SK-N-SH (cell line): Measurements from ENCODE around the gene PARD3B. TPM values are rescaled to one million over a fixed set of nuclear protein-coding genes. Genes with fewer than 3 reads are reported as not detected.

Source experiments
- CTCF ChIA-PET: fragments of 300-600, 350-600 bp; formaldehyde crosslinking; extraction: SDS; loops from one replicate; lab custom pipeline; 2021; lab: Yijun Ruan, JAX
- POLR2A ChIA-PET: fragments of 350-600 bp; sonication (Branson Sonifier 250); formaldehyde crosslinking; extraction: SDS; loops from one replicate; lab custom pipeline; 2020; ENCODE audit warnings: antibody characterized with exemption, inconsistent platforms; lab: Yijun Ruan, JAX
- DNase-seq: peaks from one replicate; pipeline ENCODE4 v3.0.0; 2012
- H2AFZ ChIP-seq: fragments of 200-600 bp; sonication (generic); 2 replicates; pipeline ENCODE4 v1.8.1; 2016; ENCODE audit warnings: antibody characterized with exemption, mild to moderate bottlenecking, low read depth
- H3F3A ChIP-seq: fragments of 200-600 bp; sonication (generic); replicated peaks from 2 replicates; pipeline ENCODE3; 2016; ENCODE audit warnings: antibody characterized with exemption, mild to moderate bottlenecking; ENCODE audit not compliant: insufficient read depth
- H3K27ac ChIP-seq, 2 experiments: fragments of 200-500 bp in 1 of 2; fragments of 200-600 bp in 1 of 2; sonication (Bioruptor generic) in 1 of 2; sonication (generic), shearing (Covaris generic) in 1 of 2; 2 replicates each; pipeline versions ENCODE4 v1.5.1 to v1.6.1; 2014 to 2016; ENCODE audit warnings: low read depth in 2 of 2, inconsistent platforms in 1 of 2, low read length in 1 of 2, mild to moderate bottlenecking in 1 of 2, mixed read lengths in 1 of 2
- H3K27me3 ChIP-seq: fragments of 200-600 bp; sonication (generic), shearing (Covaris generic); 2 replicates; pipeline ENCODE4 v1.6.1; 2016; ENCODE audit warnings: mixed run types; ENCODE audit not compliant: insufficient read depth
- H3K36me3 ChIP-seq, 2 experiments: fragments of 200-500 bp in 1 of 2; fragments of 200-600 bp in 1 of 2; sonication (Bioruptor generic) in 1 of 2; sonication (generic) in 1 of 2; replicated peaks in 1 of 2; 2 replicates each; pipeline versions ENCODE3 to v1.5.1; 2014 to 2016; ENCODE audit warnings: low read length in 1 of 2, mild to moderate bottlenecking in 1 of 2; ENCODE audit not compliant: insufficient read depth in 2 of 2, control insufficient read depth in 1 of 2
- H3K4me1 ChIP-seq, 2 experiments: fragments of 200-500 bp in 1 of 2; fragments of 200-600 bp in 1 of 2; sonication (Bioruptor generic) in 1 of 2; sonication (generic), shearing (Covaris generic) in 1 of 2; 2 replicates each; pipeline versions ENCODE4 v1.5.1 to v1.6.1; 2014 to 2016; ENCODE audit warnings: low read depth in 1 of 2, low read length in 1 of 2, mixed run types in 1 of 2; ENCODE audit not compliant: insufficient read depth in 2 of 2, control insufficient read depth in 1 of 2
- H3K4me2 ChIP-seq: fragments of 200-600 bp; sonication (generic), shearing (Covaris generic); 2 replicates; pipeline ENCODE4 v1.6.1; 2017; ENCODE audit warnings: mixed run types
- H3K4me3 ChIP-seq, 2 experiments: fragments of 200-500 bp in 1 of 2; fragments of 200-600 bp in 1 of 2; sonication (Bioruptor generic) in 1 of 2; sonication (generic), shearing (Covaris generic) in 1 of 2; 2 replicates each; pipeline versions ENCODE4 v1.5.1 to v1.8.1; 2014 to 2016; ENCODE audit warnings: low read depth in 2 of 2, inconsistent platforms in 1 of 2, low read length in 1 of 2, mild to moderate bottlenecking in 1 of 2, mixed read lengths in 1 of 2, moderate library complexity in 1 of 2
- H3K79me2 ChIP-seq: fragments of 200-600 bp; sonication (generic); 2 replicates; pipeline ENCODE4 v1.8.1; 2017; ENCODE audit warnings: mild to moderate bottlenecking; ENCODE audit not compliant: insufficient read depth
- H3K9ac ChIP-seq: fragments of 200-600 bp; sonication (generic); 2 replicates; pipeline ENCODE4 v1.6.1; 2017; ENCODE audit warnings: mixed run types
- H3K9me2 ChIP-seq: fragments of 200-600 bp; sonication (generic); 2 replicates; pipeline ENCODE4 v1.6.1; 2017; ENCODE audit warnings: mixed run types
- H3K9me3 ChIP-seq: fragments of 200-600 bp; sonication (generic); 2 replicates; pipeline ENCODE4 v1.6.1; 2017; ENCODE audit warnings: mixed run types, mild to moderate bottlenecking, moderate library complexity
- H4K20me1 ChIP-seq: fragments of 200-600 bp; sonication (generic); 2 replicates; pipeline ENCODE4 v1.6.1; 2017; ENCODE audit warnings: mild to moderate bottlenecking, mixed run types; ENCODE audit not compliant: insufficient read depth
- ELF1 ChIP-seq: IDR thresholded peaks from 2 replicates; pipeline ENCODE4 v1.4.0; 2012
- EP300 ChIP-seq, 2 experiments: IDR thresholded peaks; 2 replicates each; pipeline versions ENCODE4 v1.4.0 to v1.6.1; 2012; ENCODE audit warnings: borderline replicate concordance in 1 of 2, low read depth in 1 of 2, low read length in 1 of 2
- JUND ChIP-seq: IDR thresholded peaks from 2 replicates; pipeline ENCODE4 v1.4.0; 2012
- MEF2A ChIP-seq: IDR thresholded peaks from 2 replicates; pipeline ENCODE4 v1.4.0; 2012; ENCODE audit warnings: low read depth, borderline replicate concordance
- NFIC ChIP-seq: IDR thresholded peaks from 2 replicates; pipeline ENCODE4 v1.4.0; 2012; ENCODE audit warnings: borderline replicate concordance
- REST ChIP-seq: IDR thresholded peaks from 2 replicates; pipeline ENCODE4 v1.6.1; 2012; ENCODE audit warnings: mild to moderate bottlenecking, low read depth, low read length, moderate library complexity
- RFX5 ChIP-seq: IDR thresholded peaks from 2 replicates; pipeline ENCODE4 v1.6.1; 2012; ENCODE audit warnings: mild to moderate bottlenecking, improper control_type of control experiment, low read length
- SIN3A ChIP-seq: IDR thresholded peaks from 2 replicates; pipeline ENCODE4 v1.6.1; 2012; ENCODE audit warnings: low read depth, mild to moderate bottlenecking, low read length, moderate library complexity, borderline replicate concordance
- TAF1 ChIP-seq: IDR thresholded peaks from 2 replicates; pipeline ENCODE4 v1.6.1; 2012; ENCODE audit warnings: low read depth, mild to moderate bottlenecking, low read length, moderate library complexity, borderline replicate concordance
- USF2 ChIP-seq: fragments of 150-350 bp; IDR thresholded peaks from 2 replicates; pipeline ENCODE4 v1.6.1; 2017; ENCODE audit warnings: antibody characterized with exemption, low read length, low read depth, borderline replicate concordance
- ZBTB33 ChIP-seq: IDR thresholded peaks from 2 replicates; pipeline ENCODE4 v1.4.0; 2012; ENCODE audit warnings: low read depth, borderline replicate concordance
- WGBS: methylation state at CpG from one replicate; pipeline ENCODE4 v1.1.6; 2017; ENCODE audit warnings: low lambda C conversion rate; 5-methylcytosine and 5-hydroxymethylcytosine counted together
- polyA plus RNA-seq, 3 experiments: library from polyadenylated mRNA; depleted of rRNA; stranded (reverse); fragments of >200 nt; gene quantifications; 2 replicates each; pipeline ENCODE4 v1.2.3, GENCODE V29; 2012
- TF ChIP-seq, protein P1 (sequence below): fragments of 150-350 bp; IDR thresholded peaks from 2 replicates; pipeline ENCODE4 v1.6.1; 2016; ENCODE audit warnings: mild to moderate bottlenecking, low read depth, low read length
- TF ChIP-seq, protein P2 (sequence below): IDR thresholded peaks from 2 replicates; pipeline ENCODE4; 2012

PARD3B gene
- polyA plus RNA-seq, 1 of the 3 experiments (the other 2 are of a cell fraction), result 0.87 TPM

GRCh38 chr2:205347899-205348298 lies 802.6 kb downstream of the PARD3B start (continued):
- TF ChIP-seq TAF1, result no peak
- TF ChIP-seq RFX5, result no peak
- TF ChIP-seq EP300 (IDR thresholded peaks at IDR 0.05; ENCODE audit: borderline replicate concordance in 1 of 2, low read depth in 1 of 2, low read length in 1 of 2), result no peak
- TF ChIP-seq ZBTB33, result no peak
- TF ChIP-seq ELF1, result no peak
- TF ChIP-seq, protein P1, sequence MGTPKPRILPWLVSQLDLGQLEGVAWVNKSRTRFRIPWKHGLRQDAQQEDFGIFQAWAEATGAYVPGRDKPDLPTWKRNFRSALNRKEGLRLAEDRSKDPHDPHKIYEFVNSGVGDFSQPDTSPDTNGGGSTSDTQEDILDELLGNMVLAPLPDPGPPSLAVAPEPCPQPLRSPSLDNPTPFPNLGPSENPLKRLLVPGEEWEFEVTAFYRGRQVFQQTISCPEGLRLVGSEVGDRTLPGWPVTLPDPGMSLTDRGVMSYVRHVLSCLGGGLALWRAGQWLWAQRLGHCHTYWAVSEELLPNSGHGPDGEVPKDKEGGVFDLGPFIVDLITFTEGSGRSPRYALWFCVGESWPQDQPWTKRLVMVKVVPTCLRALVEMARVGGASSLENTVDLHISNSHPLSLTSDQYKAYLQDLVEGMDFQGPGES, result no peak
- no peak for TF ChIP-seq USF2
- TF ChIP-seq NFIC, result no peak
- TF ChIP-seq, all 33 proteins: peak for 0

DNA sequence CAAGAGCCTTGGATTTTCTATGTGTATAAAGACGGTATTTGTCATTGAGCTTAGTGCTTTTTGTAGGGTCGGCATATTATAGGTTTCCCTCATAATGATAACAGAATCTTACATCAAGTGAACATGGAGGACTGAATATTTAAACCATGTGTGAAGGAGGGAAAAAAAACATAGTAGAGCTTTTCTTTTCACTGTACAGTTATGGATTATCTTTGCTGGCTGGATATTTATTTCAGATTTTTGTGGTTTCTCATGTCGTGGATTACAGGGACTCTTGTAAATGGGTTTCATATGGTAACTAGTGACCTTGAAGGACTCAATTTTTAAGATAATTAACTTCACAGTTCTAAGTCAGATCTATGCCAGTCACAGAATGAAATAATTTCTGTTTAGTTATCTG lies 806.8 kb downstream of the PARD3B start:
- Histone ChIP-seq H3K4me2 (0 out of 2 replicates have a peak overlapping the region, but pooled peaks have one; percentile 4), H3K27ac (peak overlapping the region; percentile 53 to 79; a peak in 2 of 4 replicates), H3K36me3 (no peaks in the 10 kb centered on the region), H3K79me2 (no peaks in the 10 kb centered on the region), H3K9me3 (no peaks in the 10 kb centered on the region), H3F3A (peaks cover 5% of the 10 kb centered on the region), H4K20me1 (no peaks in the 10 kb centered on the region), H3K9me2 (no peaks in the 10 kb centered on the region), H3K9ac (no peak overlapping the region), H3K4me1 (peaks cover 4 to 6% of the 10 kb centered on the region in 2 experiments), H3K27me3 (no peaks in the 10 kb centered on the region), H3K4me3 (no peak overlapping the region), H2AFZ (no peak overlapping the region)
- TF ChIP-seq JUND, result no peak
- TF ChIP-seq SIN3A, result no peak
- no peak for TF ChIP-seq REST
- no peak for TF ChIP-seq ELF1
- no peak for TF ChIP-seq RFX5
- no peak for TF ChIP-seq MEF2A
- TF ChIP-seq, protein P2, sequence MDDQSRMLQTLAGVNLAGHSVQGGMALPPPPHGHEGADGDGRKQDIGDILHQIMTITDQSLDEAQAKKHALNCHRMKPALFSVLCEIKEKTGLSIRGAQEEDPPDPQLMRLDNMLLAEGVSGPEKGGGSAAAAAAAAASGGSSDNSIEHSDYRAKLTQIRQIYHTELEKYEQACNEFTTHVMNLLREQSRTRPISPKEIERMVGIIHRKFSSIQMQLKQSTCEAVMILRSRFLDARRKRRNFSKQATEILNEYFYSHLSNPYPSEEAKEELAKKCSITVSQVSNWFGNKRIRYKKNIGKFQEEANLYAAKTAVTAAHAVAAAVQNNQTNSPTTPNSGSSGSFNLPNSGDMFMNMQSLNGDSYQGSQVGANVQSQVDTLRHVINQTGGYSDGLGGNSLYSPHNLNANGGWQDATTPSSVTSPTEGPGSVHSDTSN, result no peak
- no peak for TF ChIP-seq NFIC
- no peak for DNase-seq
- WGBS, result 58% methylated on average over 3 of the region's 3 CpGs
- ChIA-PET CTCF (interaction anchor here (1.3 kb wide), 1 partner anchor 9 kb away, joined by 3 read pairs; no protein-coding TSS in a partner anchor), POLR2A (no interaction called here)
